HEK293 (cell line): Measurements from ENCODE around the gene PDLIM7.

Experiments
- CTCF ChIP-seq: fragments of 450-650 bp; formaldehyde crosslinking; IDR thresholded peaks from 2 replicates; pipeline ENCODE4 v1.5.1; 2016; ENCODE audit warnings: missing biosample characterization, missing genetic modification characterization
- ZBTB49 ChIP-seq: fragments of 450-650 bp; formaldehyde crosslinking; IDR thresholded peaks from 2 replicates; pipeline ENCODE4 v1.5.1; 2016; ENCODE audit warnings: missing biosample characterization, missing genetic modification characterization, low read depth
- ZBTB7A ChIP-seq: fragments of 450-650 bp; formaldehyde crosslinking; IDR thresholded peaks from 2 replicates; pipeline ENCODE4 v1.5.1; 2016; ENCODE audit warnings: low read depth, missing biosample characterization, missing genetic modification characterization
- ZNF510 ChIP-seq: fragments of 450-650 bp; formaldehyde crosslinking; IDR thresholded peaks from 2 replicates; pipeline ENCODE4 v1.5.1; 2018; ENCODE audit warnings: mild to moderate bottlenecking, missing genetic modification characterization, missing biosample characterization; ENCODE audit not compliant: insufficient replicate concordance
- ZNF555 ChIP-seq: fragments of 450-650 bp; formaldehyde crosslinking; conservative IDR thresholded peaks from 2 replicates; pipeline ENCODE4 v1.5.1; 2017; ENCODE audit warnings: missing biosample characterization, mild to moderate bottlenecking, missing genetic modification characterization, inconsistent platforms

GRCh38 chr5:177466861-177467260, 30.5 kb downstream of the PDLIM7 start:
- no peak for TF ChIP-seq ZBTB49 (tag by site-specific recombination)
- no peak for TF ChIP-seq ZNF555 (tag by site-specific recombination)
- no peak for TF ChIP-seq ZNF510 (tag by site-specific recombination)
- no peak for TF ChIP-seq ZBTB7A (tag by site-specific recombination)
- no peak for TF ChIP-seq CTCF (tag by site-specific recombination)
